HG03159 (cell line): ENCODE measurements around the gene EXOC7.
"Not testable (repeated sequence)": the region's sequence is repeated elsewhere in the genome, so short reads cannot be mapped to it uniquely, and the experiment has no call there.

Experiments
- ATAC-seq: cut with Tn5 transposase; IDR thresholded peaks from one replicate; pipeline ENCODE4 v1.9.1; 2021; ENCODE audit warnings: mild to moderate bottlenecking, moderate library complexity; ENCODE audit not compliant: unreplicated experiment

EXOC7 gene

GRCh38 chr17:76076765-76077583 is 26.6 kb downstream of the EXOC7 start:
- no peak for ATAC-seq

GRCh38 chr17:76076146-76076764 is 27.3 kb downstream of the EXOC7 start:
- ATAC-seq = no peak

GRCh38 chr17:76075364-76076145 is 28.0 kb downstream of the EXOC7 start:
- no peak for ATAC-seq

- ATAC-seq = no peak
Measured at GRCh38 chr17:76074390-76075363, 28.9 kb downstream of the EXOC7 start, which contains the start of gene GALR2. Gene GALR2 (plus strand): TSS chr17:76074781. CDS start chr17:76074884, 103 bp downstream.

GRCh38 chr17:76072148-76072858 is 31.3 kb downstream of the EXOC7 start, which contains the start of gene SRP68:
Gene SRP68 (minus strand): TSS chr17:76072517. CDS start chr17:76072491, 26 bp downstream.
- peak; percentile 75 for ATAC-seq

- ATAC-seq = no peak
Measured at GRCh38 chr17:76071531-76072147, 31.9 kb downstream of the EXOC7 start.

GRCh38 chr17:76065775-76066174 is 37.8 kb downstream of the EXOC7 start:
- no peak for ATAC-seq

- no peak for ATAC-seq
Measured at GRCh38 chr17:76063875-76064546, 39.6 kb downstream of the EXOC7 start.

- not testable (repeated sequence) for ATAC-seq
Measured at GRCh38 chr17:76058264-76058663, 45.3 kb downstream of the EXOC7 start.

- no peak for ATAC-seq
Measured at GRCh38 chr17:76056882-76057281, 46.7 kb downstream of the EXOC7 start.

GRCh38 chr17:76054112-76054476 is 49.5 kb downstream of the EXOC7 start:
- no peak for ATAC-seq

GRCh38 chr17:76053246-76054111 is 50.1 kb downstream of the EXOC7 start:
- ATAC-seq = no peak

- ATAC-seq = no peak
Measured at GRCh38 chr17:76051561-76051960, 52.0 kb downstream of the EXOC7 start.

GRCh38 chr17:76050538-76051467 is 52.8 kb downstream of the EXOC7 start:
- no peak for ATAC-seq

GRCh38 chr17:76049836-76050537 is 53.6 kb downstream of the EXOC7 start:
- no peak for ATAC-seq

- ATAC-seq = no peak
Measured at GRCh38 chr17:76049239-76049638, 54.3 kb downstream of the EXOC7 start.
